Fibroblast of lung (primary cell): Measurements from ENCODE around the gene NCAM2. TPM values are rescaled to one million over a fixed set of nuclear protein-coding genes. Genes with fewer than 3 reads are reported as not detected.

Experiments
- DNase-seq, 2 donors: peaks; one replicate each; pipeline versions ENCODE4 v3.0.0 to v3.0.0-alpha.2; 2010; ENCODE audit warnings: low read depth in 2 of 2
- H2AFZ ChIP-seq: 2 replicates; pipeline ENCODE4 v1.5.1; 2012; ENCODE audit warnings: low read length, control low read depth, inconsistent platforms
- H3K27ac ChIP-seq: 2 replicates; pipeline ENCODE4 v1.5.1; 2011; ENCODE audit warnings: low read length, control low read depth; ENCODE audit not compliant: insufficient read depth
- H3K27me3 ChIP-seq: 2 replicates; pipeline ENCODE4 v1.5.1; 2011; ENCODE audit warnings: mild to moderate bottlenecking, low read length; ENCODE audit not compliant: control insufficient read depth, insufficient read depth
- H3K36me3 ChIP-seq: 2 replicates; pipeline ENCODE4 v1.5.1; 2011; ENCODE audit warnings: low read length; ENCODE audit not compliant: control insufficient read depth, insufficient read depth
- H3K4me1 ChIP-seq: 2 replicates; pipeline ENCODE4 v1.5.1; 2011; ENCODE audit warnings: low read length; ENCODE audit not compliant: control insufficient read depth, insufficient read depth; ENCODE audit errors: extremely low read depth
- H3K4me2 ChIP-seq: 2 replicates; pipeline ENCODE4 v1.5.1; 2011; ENCODE audit warnings: low read length, control low read depth; ENCODE audit not compliant: insufficient read depth; ENCODE audit errors: extremely low read depth
- H3K4me3 ChIP-seq, 4 experiments: fragments of 200-600 bp in 1 of 4; sonication (generic) in 1 of 4; replicated peaks in 1 of 4; 2 replicates each; pipeline ENCODE4 v1.5.1; 2011 to 2016; ENCODE audit warnings: low read length in 4 of 4, low read depth in 3 of 4, mild to moderate bottlenecking in 3 of 4, control low read depth in 2 of 4, inconsistent platforms in 1 of 4, mixed read lengths in 1 of 4; ENCODE audit not compliant: insufficient read depth in 1 of 4; ENCODE audit errors: control extremely low read depth in 1 of 4
- H3K79me2 ChIP-seq: 2 replicates; pipeline ENCODE4 v1.5.1; 2012; ENCODE audit warnings: mild to moderate bottlenecking, low read length, inconsistent platforms; ENCODE audit not compliant: control insufficient read depth, insufficient read depth
- H3K9ac ChIP-seq: 2 replicates; pipeline ENCODE4 v1.5.1; 2011; ENCODE audit warnings: mild to moderate bottlenecking, low read length, control low read depth; ENCODE audit not compliant: insufficient read depth
- H3K9me3 ChIP-seq: 2 replicates; pipeline ENCODE4 v1.5.1; 2012; ENCODE audit warnings: low read depth, low read length; ENCODE audit not compliant: control insufficient read depth, insufficient read depth
- H4K20me1 ChIP-seq: 2 replicates; pipeline ENCODE4 v1.5.1; 2011; ENCODE audit warnings: low read length; ENCODE audit not compliant: control insufficient read depth, insufficient read depth; ENCODE audit errors: extremely low read depth
- EZH2 ChIP-seq: IDR thresholded peaks from 2 replicates; pipeline ENCODE4 v1.5.1; 2012; ENCODE audit warnings: low read length, control low read depth, mild to moderate bottlenecking; ENCODE audit errors: missing control alignments
- polyA plus RNA-seq, 2 donors: library from polyadenylated mRNA; depleted of rRNA in 1 of 2; stranded (reverse) in 1 of 2; unstranded in 1 of 2; fragments of >200 nt; gene quantifications; 2 replicates each; pipeline ENCODE4 v1.2.1, GENCODE V29; 2011 to 2012; ENCODE audit warnings: missing spikeins in 1 of 2
- total RNA-seq: library from RNA; depleted of rRNA; stranded (reverse); fragments of >200 nt; gene quantifications from 2 replicates; pipeline ENCODE4 v1.2.1, GENCODE V29; 2014
- TF ChIP-seq, protein P1 (sequence below), 2 donors: IDR thresholded peaks in 1 of 2; conservative IDR thresholded peaks in 1 of 2; 1 replicate in 1 of 2; 2 replicates in 1 of 2; pipeline ENCODE4 v1.5.1; 2011 to 2012; ENCODE audit warnings: low read length in 2 of 2, control low read depth in 1 of 2, inconsistent platforms in 1 of 2, low read depth in 1 of 2, mild to moderate bottlenecking in 1 of 2

NCAM2 gene
- total and polyA plus RNA-seq, 2 donors (not counting 1 experiment from before 2014, with no cell fraction given) = 5.6 to 11.1 TPM

DNA sequence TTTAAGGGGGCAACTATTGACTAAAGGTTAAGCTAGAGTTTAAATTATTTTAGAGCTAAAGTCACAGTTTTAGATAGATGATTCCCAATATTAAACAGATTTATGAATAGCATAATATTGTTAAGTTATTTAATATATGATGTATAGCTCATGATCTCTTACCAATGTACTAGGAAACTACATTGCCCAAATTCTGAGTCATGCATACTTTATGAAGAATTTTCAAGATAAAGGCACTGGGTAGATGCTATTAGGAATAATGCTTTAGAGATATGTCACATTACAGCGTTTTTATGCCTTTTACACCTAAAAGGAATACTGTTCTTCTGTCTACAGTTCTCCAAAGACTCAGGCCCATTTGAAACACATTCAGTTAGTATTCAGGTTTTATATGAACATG lies 215.1 kb downstream of the NCAM2 start:
- H3K9me3 ChIP-seq = no peaks in the 10 kb centered on the region
- H2AFZ ChIP-seq = no peak overlapping the region
- H3K4me2 ChIP-seq = no peak overlapping the region
- no peak for TF ChIP-seq EZH2
- TF ChIP-seq, protein P1, sequence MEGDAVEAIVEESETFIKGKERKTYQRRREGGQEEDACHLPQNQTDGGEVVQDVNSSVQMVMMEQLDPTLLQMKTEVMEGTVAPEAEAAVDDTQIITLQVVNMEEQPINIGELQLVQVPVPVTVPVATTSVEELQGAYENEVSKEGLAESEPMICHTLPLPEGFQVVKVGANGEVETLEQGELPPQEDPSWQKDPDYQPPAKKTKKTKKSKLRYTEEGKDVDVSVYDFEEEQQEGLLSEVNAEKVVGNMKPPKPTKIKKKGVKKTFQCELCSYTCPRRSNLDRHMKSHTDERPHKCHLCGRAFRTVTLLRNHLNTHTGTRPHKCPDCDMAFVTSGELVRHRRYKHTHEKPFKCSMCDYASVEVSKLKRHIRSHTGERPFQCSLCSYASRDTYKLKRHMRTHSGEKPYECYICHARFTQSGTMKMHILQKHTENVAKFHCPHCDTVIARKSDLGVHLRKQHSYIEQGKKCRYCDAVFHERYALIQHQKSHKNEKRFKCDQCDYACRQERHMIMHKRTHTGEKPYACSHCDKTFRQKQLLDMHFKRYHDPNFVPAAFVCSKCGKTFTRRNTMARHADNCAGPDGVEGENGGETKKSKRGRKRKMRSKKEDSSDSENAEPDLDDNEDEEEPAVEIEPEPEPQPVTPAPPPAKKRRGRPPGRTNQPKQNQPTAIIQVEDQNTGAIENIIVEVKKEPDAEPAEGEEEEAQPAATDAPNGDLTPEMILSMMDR (conservative IDR thresholded peaks at IDR 0.05 in 1 of 2, IDR thresholded peaks at IDR 0.05 in 1 of 2; ENCODE audit: low read depth in 1 of 2, low read length in 2 of 2) = no peak
- no peaks in the 10 kb centered on the region for H4K20me1 ChIP-seq
- no peaks in the 10 kb centered on the region for H3K27me3 ChIP-seq
- H3K4me3 ChIP-seq = no peak overlapping the region
- no peak overlapping the region for H3K9ac ChIP-seq
- no peaks in the 10 kb centered on the region for H3K4me1 ChIP-seq
- H3K36me3 ChIP-seq = no peaks in the 10 kb centered on the region
- DNase-seq = peak; percentile 26 to 54
- no peak overlapping the region for H3K27ac ChIP-seq
- H3K79me2 ChIP-seq = no peaks in the 10 kb centered on the region

DNA sequence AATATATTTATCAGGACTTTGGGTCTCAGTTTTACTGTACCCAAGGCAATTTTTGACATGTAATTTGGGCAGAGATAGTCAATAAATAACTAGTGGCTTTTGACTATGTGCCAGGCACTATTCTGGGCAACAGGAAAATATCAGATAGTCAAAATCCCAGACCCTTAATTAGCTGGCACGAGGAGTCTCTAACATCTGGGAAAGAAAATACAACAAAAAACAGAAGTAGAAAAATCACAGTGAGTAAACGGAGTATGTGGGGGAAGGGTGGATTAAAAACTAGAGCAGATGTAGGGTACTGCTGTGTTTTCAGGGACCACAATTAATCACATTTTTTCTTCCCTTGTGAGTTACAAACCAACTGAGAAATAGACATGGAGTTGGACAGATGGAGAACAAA lies 217.8 kb downstream of the NCAM2 start:
- Histone ChIP-seq H4K20me1 (no peaks in the 10 kb centered on the region), H3K36me3 (no peaks in the 10 kb centered on the region), H3K27me3 (no peaks in the 10 kb centered on the region), H3K9ac (no peak overlapping the region), H3K4me1 (no peaks in the 10 kb centered on the region), H3K79me2 (no peaks in the 10 kb centered on the region), H3K4me2 (no peak overlapping the region), H3K4me3 (no peak overlapping the region), H2AFZ (no peak overlapping the region), H3K27ac (no peak overlapping the region), H3K9me3 (no peaks in the 10 kb centered on the region)
- no peak for TF ChIP-seq EZH2
- TF ChIP-seq, protein P1 (conservative IDR thresholded peaks at IDR 0.05 in 1 of 2, IDR thresholded peaks at IDR 0.05 in 1 of 2; ENCODE audit: low read depth in 1 of 2, low read length in 2 of 2) = no peak
- DNase-seq = no peak

DNA sequence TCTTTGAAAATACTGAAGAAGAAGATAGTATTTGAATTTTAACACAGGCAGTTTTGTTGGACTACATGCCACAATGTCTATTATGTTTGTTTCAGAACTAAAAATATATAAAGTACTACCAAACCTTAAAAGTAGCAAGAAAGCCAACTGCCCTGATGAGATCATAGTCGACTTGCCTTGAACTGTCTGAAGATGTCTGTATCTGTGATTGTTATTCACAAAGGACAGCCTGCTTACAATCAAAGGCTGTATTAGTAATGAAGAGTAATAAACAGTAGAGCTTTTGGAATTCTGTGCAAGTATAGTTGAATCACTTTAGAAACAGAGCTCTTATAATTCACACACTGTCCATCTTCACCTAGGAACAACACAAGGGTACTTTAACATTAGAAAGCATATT lies 228.3 kb downstream of the NCAM2 start:
- Histone ChIP-seq H3K4me3 (no peak overlapping the region), H3K4me1 (no peaks in the 10 kb centered on the region), H3K79me2 (no peaks in the 10 kb centered on the region), H3K36me3 (no peaks in the 10 kb centered on the region), H3K9ac (no peak overlapping the region), H3K27ac (no peak overlapping the region), H2AFZ (no peak overlapping the region), H4K20me1 (no peaks in the 10 kb centered on the region), H3K4me2 (no peak overlapping the region), H3K9me3 (no peaks in the 10 kb centered on the region), H3K27me3 (no peaks in the 10 kb centered on the region)
- no peak for DNase-seq
- no peak for TF ChIP-seq EZH2
- TF ChIP-seq, protein P1 (conservative IDR thresholded peaks at IDR 0.05 in 1 of 2, IDR thresholded peaks at IDR 0.05 in 1 of 2; ENCODE audit: low read depth in 1 of 2, low read length in 2 of 2) = no peak
